HepG2 (cell line): ENCODE results near the gene RABIF. TPM values are rescaled to one million over a fixed set of nuclear protein-coding genes. Genes with fewer than 3 reads are reported as not detected.
A peak's percentile ranks its signal among the peaks of the same experiment; 100 is the strongest.

ENCODE experiments used
- CENPT ChIP-seq: sonication (generic); formaldehyde crosslinking; IDR thresholded peaks from 2 replicates; pipeline ENCODE4 v1.8.0; 2022; ENCODE audit warnings: low read depth, mild to moderate bottlenecking, moderate library complexity, missing genetic modification reagents
- DPF2 ChIP-seq: sonication (generic); formaldehyde crosslinking; IDR thresholded peaks from 2 replicates; pipeline ENCODE4 v1.4.0; 2020; ENCODE audit warnings: mild to moderate bottlenecking, low read depth, missing genetic modification reagents, borderline replicate concordance
- EED ChIP-seq: sonication (generic); formaldehyde crosslinking; IDR thresholded peaks from 2 replicates; pipeline ENCODE4 v1.5.0; 2020; ENCODE audit warnings: mild to moderate bottlenecking, missing genetic modification reagents
- GABPA ChIP-seq, 2 experiments: IDR thresholded peaks; 2 replicates each; pipeline ENCODE4 v1.6.1; 2011 to 2016; ENCODE audit warnings: low read depth in 2 of 2, low read length in 1 of 2, missing biosample characterization in 1 of 2, missing genetic modification characterization in 1 of 2
- HES4 ChIP-seq: sonication (generic); formaldehyde crosslinking; IDR thresholded peaks from 2 replicates; pipeline ENCODE4 v1.9.0; 2021; ENCODE audit warnings: mild to moderate bottlenecking, missing genetic modification reagents, borderline replicate concordance
- KMT2B ChIP-seq: IDR thresholded peaks from 2 replicates; pipeline ENCODE4 v1.6.1; 2016; ENCODE audit warnings: missing genetic modification reagents, missing compliant biosample characterization
- MXD4 ChIP-seq: IDR thresholded peaks from 2 replicates; pipeline ENCODE4 v1.6.1; 2016; ENCODE audit warnings: mild to moderate bottlenecking, missing biosample characterization, missing genetic modification reagents
- MYPOP ChIP-seq: sonication (generic); formaldehyde crosslinking; IDR thresholded peaks from 2 replicates; pipeline ENCODE4 v1.8.1; 2023; ENCODE audit warnings: mild to moderate bottlenecking, moderate library complexity, missing genetic modification reagents
- NBN ChIP-seq: fragments of 450-650 bp; conservative IDR thresholded peaks from 2 replicates; pipeline ENCODE4 v1.6.1; 2017
- SP140L ChIP-seq: sonication (generic); formaldehyde crosslinking; IDR thresholded peaks from 2 replicates; pipeline ENCODE4 v1.4.0; 2020; ENCODE audit warnings: missing genetic modification reagents, borderline replicate concordance
- ZBTB44 ChIP-seq: sonication (generic); formaldehyde crosslinking; IDR thresholded peaks from 2 replicates; pipeline ENCODE4 v1.4.0; 2020; ENCODE audit warnings: missing genetic modification reagents
- ZNF335 ChIP-seq: sonication (generic); formaldehyde crosslinking; IDR thresholded peaks from 2 replicates; pipeline ENCODE4 v1.4.0; 2020; ENCODE audit warnings: missing genetic modification reagents
- ZNF574 ChIP-seq: sonication (generic); formaldehyde crosslinking; IDR thresholded peaks from 2 replicates; pipeline ENCODE4 v1.4.0; 2020; ENCODE audit warnings: missing genetic modification reagents
- ZNF580 ChIP-seq: IDR thresholded peaks from 2 replicates; pipeline ENCODE4 v1.6.1; 2016; ENCODE audit warnings: low read depth, borderline replicate concordance
- ZNF615 ChIP-seq: sonication (generic); formaldehyde crosslinking; IDR thresholded peaks from 2 replicates; pipeline ENCODE4 v1.5.0; 2020; ENCODE audit warnings: mild to moderate bottlenecking, missing genetic modification reagents, borderline replicate concordance
- ZNF703 ChIP-seq: sonication (generic); formaldehyde crosslinking; IDR thresholded peaks from 2 replicates; pipeline ENCODE4 v1.5.1; 2020; ENCODE audit warnings: missing genetic modification reagents, mild to moderate bottlenecking, moderate library complexity, borderline replicate concordance
- ZNF776 ChIP-seq: sonication (generic); formaldehyde crosslinking; IDR thresholded peaks from 2 replicates; pipeline ENCODE4 v1.4.0; 2020; ENCODE audit warnings: mild to moderate bottlenecking, missing genetic modification reagents
- ZNF839 ChIP-seq: sonication (generic); formaldehyde crosslinking; IDR thresholded peaks from 2 replicates; pipeline ENCODE4 v1.4.0; 2020; ENCODE audit warnings: missing genetic modification reagents, mild to moderate bottlenecking, borderline replicate concordance
- polyA plus RNA-seq, 8 experiments: library from polyadenylated mRNA; depleted of rRNA in 3 of 8; stranded (reverse) in 7 of 8; unstranded in 1 of 8; fragments of >200 nt; fragmentation: Illumina TruSeq in 4 of 8; extraction: Trizol in 4 of 8; gene quantifications; 2 replicates each; pipeline versions ENCODE4 v1.2.1 to v1.2.3, GENCODE V29; 2011 to 2016; ENCODE audit warnings: low read depth in 4 of 8, missing spikeins in 1 of 8, mixed read lengths in 1 of 8; ENCODE audit not compliant: insufficient read depth in 1 of 8
- total RNA-seq, 5 experiments: library from RNA; depleted of rRNA; stranded (reverse); fragments of >200 nt; fragmentation: Illumina TruSeq; extraction: Trizol; gene quantifications; 2 replicates each; pipeline ENCODE4 v1.2.3, GENCODE V29; 2016; ENCODE audit warnings: low read depth in 1 of 5
- TF ChIP-seq, protein P1 (sequence below): sonication (generic); formaldehyde crosslinking; IDR thresholded peaks from 2 replicates; pipeline ENCODE4 v1.4.0; 2020; ENCODE audit warnings: missing genetic modification reagents, mild to moderate bottlenecking, borderline replicate concordance
- TF ChIP-seq, protein P2 (sequence below): IDR thresholded peaks from 2 replicates; pipeline ENCODE4 v1.6.1; 2016; ENCODE audit warnings: missing biosample characterization, missing genetic modification reagents, low read depth

Gene RABIF
- total and polyA plus RNA-seq, 2 of the 13 experiments (the other 11 are each of a cell fraction or from before 2014, with no cell fraction given) = 7.6 to 8.3 TPM

DNA sequence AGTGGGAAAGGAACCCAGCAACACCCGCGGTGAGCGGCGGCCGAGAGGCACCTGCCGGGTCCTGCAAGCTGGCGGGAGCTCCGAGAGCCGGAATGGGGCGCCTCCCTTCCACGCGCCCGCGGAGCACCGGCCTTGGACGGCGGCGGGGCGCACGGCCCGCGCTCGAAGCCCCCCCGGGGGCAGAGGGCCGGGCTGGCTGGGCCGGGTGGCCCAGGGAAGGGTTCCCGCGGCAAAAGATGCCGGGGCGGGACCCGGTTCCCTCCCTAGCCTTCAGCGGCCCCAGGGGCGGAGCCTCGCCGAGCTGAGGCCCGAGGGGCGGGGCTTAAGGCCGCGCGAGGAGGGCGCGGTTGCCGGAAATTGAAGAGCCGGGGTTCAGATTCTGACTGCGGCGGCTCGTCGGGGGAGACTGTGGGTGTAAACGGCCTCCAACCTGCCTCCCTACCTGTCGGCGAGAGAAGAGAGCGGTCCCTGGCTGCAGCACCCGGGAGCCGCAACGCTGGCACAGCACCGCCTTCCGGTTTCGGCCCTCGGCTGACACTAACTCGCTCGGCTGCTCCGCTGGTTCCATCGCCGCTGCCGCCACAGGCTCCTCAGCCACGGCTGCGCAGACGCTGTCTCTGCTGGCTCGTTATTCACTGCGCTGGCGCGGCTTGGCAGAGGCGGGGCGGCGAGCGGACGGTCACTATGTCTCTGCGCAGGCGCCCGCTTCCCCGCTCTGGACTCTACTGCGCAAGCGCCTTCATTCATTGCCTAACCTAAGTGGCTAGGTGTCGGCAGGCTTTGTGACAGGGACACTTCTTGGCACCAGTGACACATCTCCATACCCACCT is at the start of gene RABIF (continued):
- TF ChIP-seq MYPOP (CRISPR knock-in tag) (peak; percentile 91), ZNF615 (no peak), ZNF839 (no peak), SP140L (CRISPR knock-in tag) (no peak), CENPT (CRISPR knock-in tag) (no peak), EED (CRISPR knock-in tag) (peak; percentile 72; the same call in 1 of the 2 replicates), ZNF580 (peak; percentile 54; the same call in 1 of the 2 replicates), MXD4 (CRISPR knock-in tag) (peak; percentile 80), ZBTB44 (CRISPR knock-in tag) (no peak), ZNF776 (CRISPR knock-in tag) (no peak; the same call in 1 of the 2 replicates), HES4 (CRISPR knock-in tag) (no peak), KMT2B (CRISPR knock-in tag) (peak; percentile 88), ZNF703 (CRISPR knock-in tag) (peak; percentile 18; the same call in 1 of the 2 replicates), ZNF574 (CRISPR knock-in tag) (no peak; the same call in 1 of the 2 replicates), ZNF335 (CRISPR knock-in tag) (0 out of 2 replicates have a peak, but pooled peaks have one; percentile 12), NBN (no peak), GABPA (IDR thresholded peaks at IDR 0.05; ENCODE audit: low read depth, low read length) (0 out of 2 replicates have a peak, but pooled peaks have one; percentile 5), GABPA (CRISPR knock-in tag; IDR thresholded peaks at IDR 0.05; ENCODE audit: low read depth) (peak; percentile 68), DPF2 (no peak)
- TF ChIP-seq, protein P1, sequence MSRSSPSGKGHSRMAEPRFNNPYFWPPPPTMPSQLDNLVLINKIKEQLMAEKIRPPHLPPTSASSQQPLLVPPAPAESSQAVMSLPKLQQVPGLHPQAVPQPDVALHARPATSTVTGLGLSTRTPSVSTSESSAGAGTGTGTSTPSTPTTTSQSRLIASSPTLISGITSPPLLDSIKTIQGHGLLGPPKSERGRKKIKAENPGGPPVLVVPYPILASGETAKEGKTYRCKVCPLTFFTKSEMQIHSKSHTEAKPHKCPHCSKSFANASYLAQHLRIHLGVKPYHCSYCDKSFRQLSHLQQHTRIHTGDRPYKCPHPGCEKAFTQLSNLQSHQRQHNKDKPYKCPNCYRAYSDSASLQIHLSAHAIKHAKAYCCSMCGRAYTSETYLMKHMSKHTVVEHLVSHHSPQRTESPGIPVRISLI = no peak
- TF ChIP-seq, protein P2, sequence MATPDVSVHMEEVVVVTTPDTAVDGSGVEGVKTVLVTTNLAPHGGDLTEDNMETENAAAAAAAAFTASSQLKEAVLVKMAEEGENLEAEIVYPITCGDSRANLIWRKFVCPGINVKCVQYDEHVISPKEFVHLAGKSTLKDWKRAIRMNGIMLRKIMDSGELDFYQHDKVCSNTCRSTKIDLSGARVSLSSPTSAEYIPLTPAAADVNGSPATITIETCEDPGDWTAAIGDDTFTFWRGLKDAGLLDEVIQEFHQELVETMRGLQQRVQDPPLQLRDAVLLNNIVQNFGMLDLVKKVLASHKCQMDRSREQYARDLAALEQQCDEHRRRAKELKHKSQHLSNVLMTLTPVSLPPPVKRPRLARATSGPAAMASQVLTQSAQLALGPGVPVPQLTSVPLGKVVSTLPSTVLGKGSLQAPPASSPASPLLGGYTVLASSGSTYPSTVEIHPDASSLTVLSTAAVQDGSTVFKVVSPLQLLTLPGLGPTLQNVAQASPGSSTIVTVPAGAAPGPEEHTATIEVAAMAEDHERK = no peak
